Breast epithelium (tissue), 3 donors: Measurements from ENCODE around the gene CDH23.
A peak's percentile ranks its signal among the peaks of the same experiment; 100 is the strongest.

Experiments
- POLR2A ChIP-seq: fragments of 450-650 bp; IDR thresholded peaks from one replicate; pipeline ENCODE4 v1.6.1; 2016; ENCODE audit warnings: antibody characterized with exemption, mild to moderate bottlenecking, moderate library complexity
- POLR2AphosphoS5 ChIP-seq, 3 donors: sonication (generic); formaldehyde crosslinking; IDR thresholded peaks; one replicate each; pipeline ENCODE4 v1.6.1; 2017; ENCODE audit warnings: antibody characterized with exemption in 3 of 3
- TF ChIP-seq, protein P1 (sequence below), 3 donors: fragments of 450-650 bp; IDR thresholded peaks; one replicate each; pipeline ENCODE4 v1.5.1; 2016 to 2017; ENCODE audit warnings: antibody characterized with exemption in 3 of 3, mild to moderate bottlenecking in 3 of 3, moderate library complexity in 3 of 3

DNA sequence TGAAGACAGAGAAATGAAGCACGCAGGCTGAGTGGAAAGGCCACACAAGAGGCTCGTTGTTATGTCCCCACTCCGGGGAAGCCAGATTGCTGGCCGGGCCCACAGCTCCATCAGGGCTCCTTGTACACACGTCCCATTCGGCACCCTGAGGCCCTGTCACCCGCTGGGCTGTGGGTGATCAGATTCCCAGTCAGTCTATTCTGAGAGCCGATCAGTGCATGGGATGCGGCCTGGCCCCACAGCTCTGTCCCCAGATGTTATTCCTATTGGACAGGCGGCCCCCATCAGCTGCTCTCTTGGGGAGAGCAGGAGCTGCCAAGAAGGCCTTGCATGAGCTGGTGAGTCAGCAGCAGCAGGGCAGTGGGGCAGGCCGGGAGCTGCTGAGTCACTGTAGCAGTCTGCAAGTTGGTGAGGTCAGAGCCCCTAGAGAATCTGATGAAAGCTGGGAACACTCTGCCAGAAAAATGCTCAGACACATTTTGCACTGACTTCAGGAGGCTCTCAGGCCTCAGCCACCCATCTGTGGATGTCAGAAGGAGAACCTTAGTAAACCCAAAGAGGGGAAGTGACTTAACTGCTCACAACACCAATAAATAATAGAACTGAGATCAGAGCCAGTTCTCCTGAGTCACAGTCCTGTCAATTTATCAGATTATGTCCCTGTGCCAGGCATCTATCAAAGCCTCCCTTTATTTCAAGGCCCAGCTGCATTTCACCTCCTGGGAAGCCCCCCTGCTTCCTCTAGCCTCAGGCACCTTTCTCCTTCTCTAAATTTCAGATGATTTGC, 463.7 kb downstream of the CDH23 start:
- TF ChIP-seq, protein P1, sequence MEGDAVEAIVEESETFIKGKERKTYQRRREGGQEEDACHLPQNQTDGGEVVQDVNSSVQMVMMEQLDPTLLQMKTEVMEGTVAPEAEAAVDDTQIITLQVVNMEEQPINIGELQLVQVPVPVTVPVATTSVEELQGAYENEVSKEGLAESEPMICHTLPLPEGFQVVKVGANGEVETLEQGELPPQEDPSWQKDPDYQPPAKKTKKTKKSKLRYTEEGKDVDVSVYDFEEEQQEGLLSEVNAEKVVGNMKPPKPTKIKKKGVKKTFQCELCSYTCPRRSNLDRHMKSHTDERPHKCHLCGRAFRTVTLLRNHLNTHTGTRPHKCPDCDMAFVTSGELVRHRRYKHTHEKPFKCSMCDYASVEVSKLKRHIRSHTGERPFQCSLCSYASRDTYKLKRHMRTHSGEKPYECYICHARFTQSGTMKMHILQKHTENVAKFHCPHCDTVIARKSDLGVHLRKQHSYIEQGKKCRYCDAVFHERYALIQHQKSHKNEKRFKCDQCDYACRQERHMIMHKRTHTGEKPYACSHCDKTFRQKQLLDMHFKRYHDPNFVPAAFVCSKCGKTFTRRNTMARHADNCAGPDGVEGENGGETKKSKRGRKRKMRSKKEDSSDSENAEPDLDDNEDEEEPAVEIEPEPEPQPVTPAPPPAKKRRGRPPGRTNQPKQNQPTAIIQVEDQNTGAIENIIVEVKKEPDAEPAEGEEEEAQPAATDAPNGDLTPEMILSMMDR (IDR thresholded peaks at IDR 0.05): no peak
- TF ChIP-seq POLR2A (no peak), POLR2AphosphoS5 (IDR thresholded peaks at IDR 0.05) (peak; percentile 73 to 96 (median 88))
